Measurements from ENCODE around the gene CBLB.

DNA sequence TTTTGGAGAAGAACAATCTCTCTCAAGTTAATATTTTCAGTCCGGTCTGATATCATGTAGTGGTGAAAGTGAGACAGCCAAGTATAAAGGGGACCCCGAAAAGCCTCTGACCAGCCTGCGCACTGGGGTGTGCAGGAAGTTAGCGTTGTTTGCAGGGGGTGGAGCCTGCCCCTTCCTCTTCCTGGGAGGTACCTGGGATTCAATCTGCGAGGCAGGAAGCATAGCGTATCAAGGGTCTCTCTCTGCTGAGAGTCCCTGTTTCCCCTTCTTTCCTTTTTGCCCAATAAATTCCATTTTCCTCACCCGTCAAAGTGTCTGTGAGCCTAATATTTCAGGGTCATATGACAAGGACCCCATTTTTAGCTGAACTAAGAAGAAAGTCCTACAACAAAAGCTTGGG lies 44.8 kb upstream of the CBLB start:
- TF ChIP-seq CTCF (conservative IDR thresholded peaks at IDR 0.05; ENCODE audit: low read depth, low read length) (no peak), MAZ (IDR thresholded peaks at IDR 0.05; ENCODE audit: borderline replicate concordance, low read depth, low read length) (no peak)
